HG02588 (cell line): ENCODE data around the gene PCA3.

Source experiments
- ATAC-seq: cut with Tn5 transposase; IDR thresholded peaks from one replicate; pipeline ENCODE4 v1.9.1; 2021; ENCODE audit warnings: mild to moderate bottlenecking, moderate library complexity; ENCODE audit not compliant: unreplicated experiment

Gene PCA3

DNA sequence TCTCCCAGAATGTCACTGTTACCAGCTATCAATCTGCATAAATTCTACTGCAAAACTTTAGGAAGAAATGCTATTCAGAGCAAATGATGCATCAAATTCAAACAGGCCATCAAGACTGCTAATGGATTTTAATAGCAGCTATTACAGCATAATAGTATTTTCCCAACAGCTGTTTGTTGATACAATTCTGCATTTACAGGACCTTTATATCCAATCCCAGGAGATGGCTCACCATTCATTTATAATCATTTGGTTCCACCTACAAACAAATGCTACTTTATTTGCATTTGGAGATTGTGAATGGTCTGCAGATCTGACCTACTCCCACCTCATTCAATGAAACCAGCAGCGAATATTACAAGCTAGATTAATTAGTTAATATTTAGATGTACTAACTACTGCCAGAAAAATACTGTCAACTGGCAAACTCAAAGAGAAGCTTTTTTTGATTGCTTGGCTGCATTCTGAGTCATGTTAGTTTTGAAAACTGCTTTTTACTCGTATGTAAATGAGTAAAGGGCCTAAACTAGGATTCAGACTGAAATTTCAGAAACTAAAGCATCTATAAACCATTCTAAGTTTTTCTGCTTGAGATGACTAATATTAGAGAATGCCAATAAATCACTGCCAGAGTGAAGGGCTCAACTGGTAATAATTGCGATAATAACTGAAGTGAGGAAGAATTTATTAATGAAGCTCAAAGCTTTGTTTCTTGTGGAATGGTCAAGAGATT is 7.1 kb upstream of the PCA3 start:
- ATAC-seq, result no peak

DNA sequence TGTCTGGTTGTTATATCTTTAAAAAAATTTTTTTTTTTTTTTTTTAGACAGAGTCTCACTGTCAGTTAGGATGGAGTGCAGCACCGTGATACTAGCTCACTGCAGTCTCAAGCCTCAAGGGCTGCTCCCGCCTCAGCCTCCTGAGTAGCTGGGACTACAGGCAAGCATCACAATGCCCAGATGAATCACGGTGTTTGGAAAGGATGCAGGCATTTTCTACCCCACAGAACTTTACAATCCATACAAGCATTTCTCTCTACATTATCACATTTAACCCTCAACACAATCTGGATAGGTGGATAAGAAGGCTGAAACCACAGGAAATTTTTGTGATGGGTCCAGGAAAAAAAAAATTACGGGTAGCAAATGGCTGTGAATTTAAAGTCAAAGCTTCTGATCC is 5.8 kb upstream of the PCA3 start:
- no peak for ATAC-seq

DNA sequence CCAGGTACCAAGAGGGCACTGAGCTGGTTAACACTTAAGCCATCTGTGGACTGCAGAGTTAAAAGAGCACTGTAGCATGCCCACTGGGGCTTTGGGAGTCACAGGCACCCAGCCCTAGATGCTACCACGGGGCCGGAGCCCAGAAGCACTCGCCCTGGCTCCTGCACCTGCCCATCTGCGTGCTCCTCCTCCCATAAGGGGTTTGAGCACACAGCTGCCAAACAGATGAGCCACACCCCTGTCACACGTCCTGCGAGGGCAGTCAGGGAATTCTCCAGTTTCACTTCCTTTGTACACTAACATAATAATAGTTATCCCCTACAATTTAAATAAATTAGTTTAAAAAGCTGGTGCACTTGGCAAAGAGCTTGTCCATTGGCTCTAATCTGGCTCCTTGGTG is 4.5 kb upstream of the PCA3 start:
- ATAC-seq, result no peak

DNA sequence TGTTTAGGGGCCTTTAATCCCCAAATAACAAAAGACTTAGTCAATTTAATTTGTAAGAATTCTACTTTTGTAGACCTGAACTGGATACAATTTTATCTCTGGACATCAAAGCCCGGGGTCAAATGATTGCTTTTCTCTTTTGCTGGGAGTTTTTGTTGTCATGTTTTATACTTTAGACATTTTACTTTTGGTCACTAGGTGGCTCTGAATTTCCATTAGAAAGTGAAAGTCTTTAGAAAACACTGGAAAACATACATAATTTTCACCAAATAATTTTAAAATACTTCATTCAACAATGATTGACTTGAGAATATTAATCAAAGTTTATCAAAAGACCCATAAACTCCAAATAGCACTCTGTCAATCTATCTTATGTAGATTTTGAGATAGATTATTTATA is 2.8 kb upstream of the PCA3 start:
- ATAC-seq, result no peak

DNA sequence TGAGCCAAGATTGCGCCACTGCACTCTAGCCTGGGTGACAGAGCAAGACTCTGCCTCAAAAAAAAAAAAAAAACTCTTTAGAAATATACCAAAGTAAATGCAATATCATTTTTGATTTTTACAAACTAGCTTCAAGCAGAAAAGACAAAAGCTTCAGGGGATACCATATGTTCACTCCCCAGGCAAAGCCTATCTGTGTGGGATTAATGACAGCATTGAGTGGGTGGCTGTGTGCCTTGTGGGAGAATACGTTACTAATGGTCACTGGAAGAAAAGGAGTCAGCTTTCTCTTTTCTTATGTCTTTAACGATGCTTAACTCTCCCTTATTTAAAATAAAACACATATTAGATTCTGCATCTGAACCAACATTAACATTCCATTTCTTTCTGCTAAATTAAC is 1.9 kb downstream of the PCA3 start:
- ATAC-seq, result no peak

DNA sequence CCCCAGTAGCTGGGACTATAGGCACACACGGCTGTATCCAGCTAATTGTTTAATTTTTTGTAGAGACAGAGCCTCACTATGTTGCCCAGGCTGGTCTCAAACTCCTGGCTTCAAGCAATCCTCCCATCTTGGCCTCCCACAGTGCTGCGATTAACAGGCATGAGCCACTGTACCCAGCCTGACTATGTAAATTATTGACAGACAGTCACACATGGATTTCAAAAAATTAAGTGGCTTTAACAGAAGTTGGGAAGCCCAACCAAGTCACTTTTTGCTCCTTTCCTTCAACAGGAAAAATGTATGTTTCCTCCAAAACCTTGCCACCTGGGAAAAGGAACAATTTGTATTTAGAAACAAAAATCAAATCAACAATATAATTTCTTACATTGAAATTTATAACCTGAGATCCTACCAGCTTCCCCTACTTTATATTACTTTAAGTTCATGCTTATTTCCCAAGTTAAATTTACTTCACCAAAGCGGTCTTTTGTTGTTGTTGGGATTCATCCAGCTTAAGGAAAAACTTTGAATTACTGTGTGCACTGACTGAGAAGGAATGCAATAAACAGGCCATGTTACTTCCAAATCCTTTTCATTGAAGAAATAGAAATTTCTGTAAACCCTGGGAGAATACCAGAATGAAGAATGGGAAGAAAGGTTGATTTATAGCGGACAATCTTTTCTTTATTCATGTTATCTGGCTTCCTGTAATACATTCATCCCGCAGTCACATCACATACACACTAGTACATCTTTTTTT is 8.6 kb downstream of the PCA3 start:
- no peak for ATAC-seq

DNA sequence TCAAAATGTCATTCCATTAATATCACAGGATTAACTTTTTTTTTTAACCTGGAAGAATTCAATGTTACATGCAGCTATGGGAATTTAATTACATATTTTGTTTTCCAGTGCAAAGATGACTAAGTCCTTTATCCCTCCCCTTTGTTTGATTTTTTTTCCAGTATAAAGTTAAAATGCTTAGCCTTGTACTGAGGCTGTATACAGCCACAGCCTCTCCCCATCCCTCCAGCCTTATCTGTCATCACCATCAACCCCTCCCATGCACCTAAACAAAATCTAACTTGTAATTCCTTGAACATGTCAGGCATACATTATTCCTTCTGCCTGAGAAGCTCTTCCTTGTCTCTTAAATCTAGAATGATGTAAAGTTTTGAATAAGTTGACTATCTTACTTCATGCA is 20.6 kb downstream of the PCA3 start:
- no peak for ATAC-seq

DNA sequence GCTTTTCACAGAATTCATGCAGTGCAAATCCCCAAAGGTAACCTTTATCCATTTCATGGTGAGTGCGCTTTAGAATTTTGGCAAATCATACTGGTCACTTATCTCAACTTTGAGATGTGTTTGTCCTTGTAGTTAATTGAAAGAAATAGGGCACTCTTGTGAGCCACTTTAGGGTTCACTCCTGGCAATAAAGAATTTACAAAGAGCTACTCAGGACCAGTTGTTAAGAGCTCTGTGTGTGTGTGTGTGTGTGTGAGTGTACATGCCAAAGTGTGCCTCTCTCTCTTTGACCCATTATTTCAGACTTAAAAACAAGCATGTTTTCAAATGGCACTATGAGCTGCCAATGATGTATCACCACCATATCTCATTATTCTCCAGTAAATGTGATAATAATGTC is 21.3 kb downstream of the PCA3 start:
- ATAC-seq, result no peak

DNA sequence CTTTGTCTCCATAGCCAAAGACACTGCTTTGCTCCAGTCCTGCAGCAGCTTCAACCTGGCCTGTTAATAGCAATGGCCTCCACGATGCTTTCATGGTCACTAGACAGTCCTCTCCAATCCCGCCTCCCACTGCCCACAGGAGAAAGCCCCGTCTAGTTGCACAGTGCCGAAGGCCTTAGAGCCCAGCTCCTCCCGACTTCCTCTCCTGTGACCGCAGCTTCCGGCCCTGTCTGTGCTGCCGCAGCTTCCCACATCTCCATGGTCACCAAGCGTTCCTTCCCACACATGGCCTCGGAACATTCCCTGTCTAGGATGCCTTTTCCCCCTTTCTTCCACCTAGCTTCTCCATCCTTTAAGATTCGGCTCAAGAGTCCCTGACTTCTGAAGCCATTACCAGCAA is 23.4 kb downstream of the PCA3 start:
- ATAC-seq, result no peak

DNA sequence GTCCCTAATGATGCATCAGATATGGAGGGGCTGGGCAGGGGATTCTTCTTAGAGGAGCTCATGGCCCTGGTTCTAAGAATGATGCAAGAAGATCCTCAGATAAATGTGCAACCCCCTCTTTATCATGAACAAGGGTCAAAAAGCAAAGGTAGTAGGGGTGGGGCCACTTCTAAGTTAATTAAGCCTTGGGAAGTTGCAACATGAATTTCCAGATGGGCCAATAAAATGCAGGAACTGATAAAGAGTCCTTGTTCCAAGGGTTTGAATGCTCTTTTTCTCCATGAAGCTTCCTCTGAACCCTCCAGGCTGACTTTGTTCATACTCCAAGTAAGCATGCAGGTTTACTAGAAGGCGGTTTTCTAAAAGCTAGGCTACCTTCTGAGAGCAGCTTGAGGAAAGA is 25.6 kb downstream of the PCA3 start:
- ATAC-seq, result no peak

DNA sequence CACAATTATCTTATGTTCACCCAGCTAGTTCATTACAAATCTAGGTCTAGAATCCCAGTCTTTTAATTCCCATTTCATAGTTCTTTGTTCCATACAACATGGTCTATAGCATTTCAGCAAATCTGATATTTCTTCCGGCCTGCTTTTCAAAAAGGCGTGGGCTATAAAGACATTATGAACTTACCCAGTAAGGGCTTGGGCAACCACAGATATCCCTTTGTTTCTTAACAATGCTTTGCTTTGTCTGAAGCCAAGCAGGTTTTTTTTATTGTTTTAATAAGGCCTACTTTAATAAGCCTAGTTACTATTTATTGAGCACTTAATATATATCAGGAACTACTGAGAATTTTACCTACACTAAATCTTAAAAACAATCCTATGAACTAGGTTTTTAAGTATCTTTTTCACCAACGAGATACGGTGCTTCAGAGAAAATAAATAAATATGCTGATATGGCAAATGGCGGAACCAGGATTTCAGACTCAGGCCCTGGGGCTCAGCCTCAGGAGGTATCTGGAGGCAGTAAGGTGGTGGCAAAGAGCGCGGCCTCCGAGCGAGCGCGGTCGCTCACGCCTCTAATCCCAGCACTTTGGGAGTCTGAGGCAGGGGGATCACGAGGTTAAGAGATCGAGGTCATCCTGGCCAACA is 29.7 kb downstream of the PCA3 start:
- ATAC-seq, result no peak

DNA sequence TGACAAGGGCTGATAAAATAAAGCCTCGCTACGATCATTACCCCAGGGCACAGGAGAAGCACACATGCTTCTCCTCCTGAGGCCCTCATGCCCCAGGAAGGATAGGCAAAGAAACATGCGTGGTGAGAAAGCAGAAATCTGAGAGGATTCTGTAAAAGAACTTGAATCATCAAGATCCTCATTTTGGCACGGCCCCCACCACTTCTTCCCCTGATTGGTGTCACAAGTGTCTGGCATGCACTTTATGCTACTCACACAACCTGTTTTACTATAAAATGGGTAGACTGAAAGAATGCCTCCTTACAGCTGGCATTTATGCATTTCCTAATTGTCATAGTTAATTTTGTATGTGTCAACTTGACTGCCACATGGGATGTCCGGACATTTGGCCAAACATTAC is 32.1 kb downstream of the PCA3 start:
- ATAC-seq, result no peak

DNA sequence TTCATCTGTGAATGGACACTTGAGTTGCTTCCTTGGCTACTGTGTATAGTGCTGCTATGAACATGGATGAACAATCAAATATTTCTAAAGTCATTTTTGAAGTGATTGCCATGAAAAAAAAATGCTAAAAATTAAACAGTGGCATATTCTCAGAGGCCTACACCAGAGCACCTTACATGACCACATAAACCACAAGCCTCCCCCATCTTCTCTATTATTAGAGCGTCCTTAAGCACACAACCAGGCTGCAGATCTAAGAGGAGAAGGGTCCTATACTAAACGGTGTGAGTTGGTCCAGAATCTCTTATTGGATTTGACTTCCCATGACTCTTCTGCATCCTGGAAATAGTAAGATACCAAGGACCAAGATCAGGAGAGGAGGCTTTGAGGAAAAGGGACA is 34.3 kb downstream of the PCA3 start:
- no peak for ATAC-seq

DNA sequence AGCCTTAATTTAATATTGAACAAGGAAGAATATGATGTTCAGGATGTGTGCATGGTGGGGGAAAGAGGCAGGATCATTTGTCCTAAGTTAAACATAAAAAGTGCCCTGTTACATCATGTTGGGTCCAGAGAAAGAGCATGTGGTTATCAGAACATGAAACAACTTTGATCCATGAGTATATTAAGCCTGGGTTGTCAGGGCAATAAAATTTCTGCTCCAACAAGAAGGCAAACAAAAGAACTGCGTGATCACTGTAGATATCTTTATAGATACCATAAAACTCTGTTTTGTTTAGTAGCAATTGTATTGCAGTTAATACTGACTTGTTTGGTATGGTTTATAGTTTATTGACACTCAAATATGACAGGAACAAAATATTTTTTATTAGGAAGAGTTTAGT is 35.2 kb downstream of the PCA3 start:
- no peak for ATAC-seq

DNA sequence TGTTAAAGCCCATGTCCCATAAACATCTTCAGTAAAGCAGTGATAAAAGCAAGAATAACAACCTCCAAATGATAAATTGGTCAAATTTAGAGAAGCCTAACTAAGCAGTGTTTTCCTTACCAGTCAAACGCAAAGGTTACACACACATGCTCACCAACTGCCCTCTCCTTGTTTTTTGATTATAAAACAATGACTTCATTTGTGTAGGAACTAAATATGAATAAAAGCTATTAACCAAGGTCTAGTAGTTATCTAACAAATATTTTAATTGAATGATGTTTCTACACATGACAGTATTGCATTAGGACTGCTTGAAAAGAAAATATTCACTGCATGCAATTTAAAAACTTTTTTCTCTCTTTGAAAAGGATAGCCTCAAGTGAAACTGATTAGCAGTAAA is 36.7 kb downstream of the PCA3 start:
- no peak for ATAC-seq

DNA sequence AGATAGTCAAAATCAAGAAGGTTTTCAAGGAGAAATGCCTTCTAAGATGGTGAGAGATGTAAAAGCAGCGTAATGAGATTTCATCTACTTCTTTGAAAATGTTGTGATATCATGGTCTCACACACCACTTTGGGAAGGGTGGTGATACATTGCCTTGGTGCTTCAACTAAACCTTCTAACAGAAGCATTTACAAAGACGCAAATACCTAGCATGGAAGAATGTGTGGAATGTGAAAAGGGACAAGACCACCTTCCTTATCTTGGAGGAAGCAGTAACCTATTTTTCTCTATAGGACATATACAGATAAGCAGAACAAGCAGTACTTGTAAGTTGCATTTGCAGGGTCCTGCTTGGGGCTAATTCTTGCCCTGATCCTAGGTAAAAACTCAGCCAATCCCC is 38.8 kb downstream of the PCA3 start:
- ATAC-seq, result no peak

DNA sequence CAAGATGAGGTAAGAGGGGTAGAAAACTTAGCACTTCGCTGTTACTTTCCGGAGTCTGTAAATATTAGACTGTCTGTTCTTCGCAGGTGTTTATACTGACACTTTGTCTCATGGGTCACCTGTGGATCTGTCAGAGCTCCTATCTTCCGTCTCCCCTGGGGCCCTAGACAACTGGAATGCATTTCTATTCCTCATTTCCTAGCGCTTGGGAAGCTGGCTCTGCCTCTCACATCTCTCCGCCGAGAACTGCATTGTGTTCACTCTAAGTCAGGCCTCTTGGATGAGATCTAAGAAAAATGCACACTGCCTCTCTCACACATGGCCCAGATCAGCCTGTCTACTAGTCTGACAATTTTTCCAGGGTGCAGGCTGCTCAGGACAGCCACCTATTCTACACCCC is 39.5 kb downstream of the PCA3 start:
- ATAC-seq, result no peak

DNA sequence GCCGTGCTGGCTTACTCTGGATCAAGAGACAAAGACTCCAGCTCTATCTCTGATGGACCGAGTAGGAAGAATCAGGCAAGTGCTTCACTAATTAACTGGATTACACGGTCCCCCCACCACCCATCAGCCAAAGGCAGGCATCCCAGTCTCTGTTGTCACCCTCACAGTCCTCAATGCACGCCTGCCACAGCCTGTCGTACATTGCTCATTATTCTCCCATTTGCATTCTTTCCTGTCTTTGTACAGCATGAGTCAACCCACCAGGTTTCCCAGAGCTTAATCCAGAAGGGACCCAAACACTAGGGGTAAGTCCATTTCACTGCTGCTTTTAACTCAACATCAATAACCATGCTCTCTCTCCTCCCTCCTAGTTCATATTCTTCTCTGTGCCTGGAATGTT is 44.4 kb downstream of the PCA3 start:
- ATAC-seq, result no peak

DNA sequence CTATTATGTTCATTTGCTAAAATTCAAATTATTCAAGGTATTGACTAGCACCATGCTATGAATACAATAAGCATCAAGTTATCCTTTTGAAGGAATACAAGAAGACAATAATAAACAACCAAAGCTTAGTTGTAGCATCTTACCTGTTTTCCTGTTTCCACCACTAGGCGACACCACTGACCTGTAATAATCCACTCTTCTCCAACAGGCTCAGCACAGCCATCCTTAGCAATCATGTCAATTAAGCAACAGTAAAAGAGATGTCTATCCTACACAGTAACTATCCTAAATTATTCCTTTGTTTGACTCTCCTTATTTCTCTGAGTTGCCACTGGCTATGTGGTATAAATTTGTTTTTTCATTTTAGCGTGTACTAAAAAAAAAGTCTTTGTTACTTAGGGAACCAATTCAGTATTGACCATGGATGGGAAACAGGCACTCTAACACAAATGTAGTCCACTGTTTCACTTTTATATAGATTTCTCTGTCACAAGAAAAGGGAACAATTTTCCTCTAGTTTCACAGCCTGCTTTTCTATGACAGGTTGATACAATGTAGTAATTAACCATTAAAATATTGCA is 46.2 kb downstream of the PCA3 start:
- ATAC-seq, result no peak

DNA sequence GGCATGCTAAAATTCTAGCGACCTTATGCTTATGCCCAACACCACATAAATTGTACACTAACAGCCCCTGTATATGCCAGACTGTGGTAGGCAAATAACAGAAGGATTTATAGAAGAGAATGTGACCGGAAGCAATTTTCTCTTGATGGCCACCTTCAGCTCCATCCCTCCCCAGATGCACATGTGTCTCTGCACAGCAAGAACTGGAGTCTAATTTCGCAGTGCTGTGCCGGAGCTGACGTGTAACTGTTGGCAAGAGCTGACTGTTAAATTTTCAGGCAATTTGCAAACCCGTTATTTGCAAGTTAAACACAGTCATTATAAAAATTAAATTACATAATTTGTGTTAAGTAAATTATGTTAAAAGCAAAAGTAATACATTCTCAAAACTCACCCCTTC is 48.4 kb downstream of the PCA3 start:
- no peak for ATAC-seq

DNA sequence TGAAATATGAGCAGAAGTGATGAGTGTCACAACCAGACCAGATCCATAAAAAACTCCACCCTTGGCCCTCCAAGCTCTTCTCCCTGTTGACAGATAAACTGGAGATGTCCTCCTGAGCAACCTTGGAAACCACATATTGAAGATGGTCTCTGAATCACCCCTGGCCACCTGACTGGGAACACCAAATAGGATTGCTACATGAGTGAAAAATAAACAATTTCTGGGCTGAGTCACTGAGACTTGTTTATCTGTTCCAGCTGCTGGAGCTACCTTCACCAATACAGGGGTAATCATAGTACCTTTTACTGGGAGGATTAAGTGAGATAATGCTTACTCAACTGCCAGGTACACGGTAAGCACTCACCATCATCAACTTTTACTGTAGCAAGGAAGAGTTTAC is 53.3 kb downstream of the PCA3 start:
- no peak for ATAC-seq

DNA sequence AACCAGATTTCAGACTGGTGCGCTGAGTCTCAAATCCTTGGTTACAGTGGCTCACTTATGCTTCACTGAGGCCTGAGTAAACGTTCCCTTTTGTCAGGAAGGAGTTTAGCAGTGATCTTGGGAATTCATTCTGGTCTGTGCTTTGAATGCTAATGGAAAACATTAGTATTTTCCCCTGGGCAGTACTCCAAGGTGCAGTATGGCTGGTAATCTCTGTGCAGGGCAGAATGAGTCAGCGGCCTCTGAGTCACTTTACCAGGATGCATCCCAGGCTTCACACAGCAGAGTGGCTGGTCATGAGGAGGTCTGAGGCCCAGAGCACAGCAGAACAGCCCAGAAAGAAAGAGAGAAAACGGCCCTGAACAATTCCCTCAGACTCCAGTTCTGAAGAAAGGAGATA is 54.0 kb downstream of the PCA3 start:
- no peak for ATAC-seq
